Fibroblast of skin of abdomen (primary cell): ENCODE results near the gene HDGFL1.

ENCODE experiments used
- DNase-seq: peaks from one replicate; pipeline ENCODE4 v3.0.0-alpha.2; 2013

Gene HDGFL1

GRCh38 chr6:22593895-22594294, 24.5 kb downstream of the HDGFL1 start:
- DNase-seq, result no peak

DNA sequence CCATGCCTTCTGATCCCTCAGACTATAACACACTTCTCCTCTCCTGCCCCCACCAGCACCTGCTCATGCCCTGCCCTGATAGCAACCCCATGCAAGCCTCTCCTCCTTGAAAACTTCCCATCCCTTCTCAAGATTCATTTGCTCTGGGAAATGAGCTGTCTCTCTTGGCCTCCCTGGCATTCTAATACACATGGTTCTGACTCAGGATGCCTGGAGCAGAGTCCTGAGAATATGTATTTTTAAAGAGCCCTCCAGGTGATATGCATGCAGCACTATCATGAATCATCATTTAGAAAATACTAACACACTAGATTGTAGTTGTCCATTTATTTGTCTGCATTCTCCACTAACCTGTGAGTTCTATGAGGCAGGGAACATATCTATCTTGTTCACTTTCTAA, 26.6 kb downstream of the HDGFL1 start:
- DNase-seq, result no peak

- DNase-seq, result no peak
Observed at GRCh38 chr6:22598339-22598738, 29.0 kb downstream of the HDGFL1 start.

GRCh38 chr6:22600059-22600458, 30.7 kb downstream of the HDGFL1 start:
- peak; percentile 17 for DNase-seq

- no peak for DNase-seq
Observed at GRCh38 chr6:22601984-22602383, 32.6 kb downstream of the HDGFL1 start.

DNA sequence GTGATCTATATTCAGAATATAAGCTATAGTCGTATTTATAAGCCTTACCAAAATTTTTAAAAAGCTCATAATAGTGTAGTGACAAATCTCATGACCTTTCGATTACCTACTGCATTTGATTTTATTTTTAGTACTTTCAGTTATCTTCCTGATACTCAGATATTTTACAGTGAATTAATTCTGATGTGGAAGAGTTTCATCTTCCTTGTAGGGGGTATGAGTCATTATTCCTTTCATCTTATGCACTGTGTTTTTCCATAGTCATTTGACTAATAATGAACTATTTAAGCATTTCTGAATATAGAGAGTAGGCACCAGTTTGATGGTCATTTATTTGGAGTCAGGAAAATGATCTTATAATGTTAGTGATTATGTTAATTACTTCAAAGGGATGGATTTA, 36.4 kb downstream of the HDGFL1 start:
- no peak for DNase-seq

- no peak for DNase-seq
Observed at GRCh38 chr6:22610127-22610526, 40.8 kb downstream of the HDGFL1 start.

- no peak for DNase-seq
Observed at GRCh38 chr6:22612236-22612635, 42.9 kb downstream of the HDGFL1 start.

- DNase-seq, result no peak
Observed at GRCh38 chr6:22613051-22613450, 43.7 kb downstream of the HDGFL1 start.

- DNase-seq, result peak; percentile 87
Observed at GRCh38 chr6:22613695-22614094, 44.3 kb downstream of the HDGFL1 start.

- no peak for DNase-seq
Observed at GRCh38 chr6:22614547-22614946, 45.2 kb downstream of the HDGFL1 start.

DNA sequence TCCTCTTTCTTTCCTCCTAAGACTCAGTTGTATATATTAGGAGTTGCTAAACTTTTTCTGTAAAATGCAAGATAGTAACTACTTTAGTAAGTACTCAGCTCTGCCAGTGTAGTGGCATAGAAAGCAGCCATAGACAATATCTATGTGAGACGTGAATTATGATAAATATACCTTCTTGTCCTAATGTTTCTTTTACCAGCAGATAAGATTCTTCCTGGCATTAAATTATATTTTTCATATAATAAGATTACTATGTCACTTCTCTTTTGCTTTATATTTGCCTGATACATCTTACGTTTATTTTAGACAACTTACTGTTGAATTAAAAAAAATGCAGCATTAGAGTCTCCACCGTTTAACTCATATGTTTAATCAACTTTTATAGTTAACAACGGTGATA, 51.7 kb downstream of the HDGFL1 start:
- DNase-seq, result no peak
